ENCODE results near the gene UBXN10.

UBXN10 gene

DNA sequence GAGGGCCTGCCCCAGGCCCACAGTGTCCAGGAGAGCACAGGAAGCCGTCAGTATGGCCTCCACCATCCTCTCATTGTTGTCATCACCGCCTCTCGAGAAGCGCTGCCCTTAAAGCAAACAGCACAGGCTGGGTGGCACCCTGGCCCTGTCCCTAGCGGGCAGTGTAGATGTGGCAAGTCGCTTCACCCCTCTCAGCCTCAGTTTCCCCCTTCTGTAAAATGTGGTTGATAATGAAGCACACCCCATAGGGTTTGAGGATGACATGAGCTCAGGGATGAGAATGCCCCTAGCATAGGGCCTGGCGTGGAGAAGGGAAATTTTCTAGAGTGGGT is 33.3 kb upstream of the UBXN10 start:
- no peak for DNase-seq

- no peak for DNase-seq
Observed at GRCh38 chr1:20153000-20153418, 32.9 kb upstream of the UBXN10 start.

GRCh38 chr1:20154301-20154831 is 31.5 kb upstream of the UBXN10 start:
- DNase-seq: no peak

- no peak for DNase-seq
Observed at GRCh38 chr1:20158358-20159070, 27.4 kb upstream of the UBXN10 start.

DNA sequence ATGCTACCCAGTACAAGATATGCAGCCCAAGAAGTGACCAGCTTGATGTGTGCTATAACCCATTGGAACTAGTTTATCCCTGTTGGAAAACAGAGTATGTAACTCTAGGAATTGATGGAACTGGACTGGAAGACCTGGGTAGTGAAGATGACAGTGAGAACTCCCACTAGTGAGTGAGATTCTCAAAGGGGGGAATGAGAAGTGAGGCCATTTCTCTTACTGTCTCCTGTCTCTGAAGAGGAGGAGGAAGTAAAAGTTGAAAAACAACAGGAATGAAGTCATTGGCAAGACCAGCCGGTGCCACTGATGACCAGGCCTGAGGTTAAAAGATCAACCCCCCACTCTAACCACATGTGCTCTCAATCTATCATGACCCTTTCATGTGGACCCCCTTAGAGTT is 25.9 kb upstream of the UBXN10 start:
- DNase-seq: no peak

- DNase-seq: no peak
Observed at GRCh38 chr1:20164694-20165202, 21.1 kb upstream of the UBXN10 start.

- no peak for DNase-seq
Observed at GRCh38 chr1:20165522-20165951, 20.4 kb upstream of the UBXN10 start.

- no peak for DNase-seq
Observed at GRCh38 chr1:20166051-20166450, 19.8 kb upstream of the UBXN10 start.

GRCh38 chr1:20167126-20167525 is 18.8 kb upstream of the UBXN10 start:
- DNase-seq: no peak

- no peak for DNase-seq
Observed at GRCh38 chr1:20168564-20169491, 17.1 kb upstream of the UBXN10 start.

DNA sequence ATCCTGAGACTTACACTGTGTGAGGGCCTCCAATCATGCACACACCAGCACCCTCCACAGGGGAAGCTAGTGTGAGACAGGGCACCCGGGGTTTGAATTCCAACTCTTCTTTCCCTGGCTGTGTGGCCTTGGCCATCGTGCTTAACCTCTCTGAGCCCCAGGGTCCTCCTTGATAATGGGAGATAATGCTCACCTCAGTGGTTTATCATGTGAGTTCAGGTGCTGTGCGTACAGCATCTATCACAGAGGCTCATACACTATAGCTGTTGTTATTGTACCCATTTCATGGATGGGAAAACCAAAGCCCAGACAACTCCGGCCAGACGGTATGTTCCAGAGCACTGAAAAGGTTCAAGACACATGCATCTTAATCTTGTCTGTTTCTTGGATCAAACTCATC is 16.0 kb upstream of the UBXN10 start:
- no peak for DNase-seq

DNA sequence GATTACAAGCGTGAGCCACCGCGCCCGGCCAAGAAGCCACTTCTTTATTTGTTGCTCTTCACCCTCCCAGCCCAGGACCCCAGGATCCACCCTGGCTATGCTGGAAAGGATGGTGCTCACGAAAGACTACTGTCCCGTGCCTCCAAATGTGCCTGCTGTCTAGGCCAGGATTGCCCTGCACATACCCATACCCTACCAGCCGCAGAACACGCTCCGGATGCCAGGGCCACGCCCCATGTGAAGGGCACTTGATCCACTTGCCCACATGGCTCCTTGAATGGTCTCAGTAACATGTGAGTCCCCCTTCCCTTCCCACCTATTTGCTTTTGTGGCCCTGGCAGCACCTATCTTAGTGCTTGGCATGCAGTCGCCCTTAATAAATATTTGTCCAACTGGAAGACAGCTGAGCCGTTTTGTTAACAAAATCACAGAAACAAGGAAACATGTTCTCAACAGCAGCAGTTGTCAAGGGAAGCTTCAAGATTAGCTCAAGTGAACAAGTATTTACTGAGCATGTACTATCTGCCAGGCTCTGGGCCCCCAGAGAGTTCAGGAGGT is 13.8 kb upstream of the UBXN10 start:
- DNase-seq: no peak

- DNase-seq: no peak
Observed at GRCh38 chr1:20174937-20175666, 10.8 kb upstream of the UBXN10 start.

GRCh38 chr1:20178634-20179370 is 7.1 kb upstream of the UBXN10 start:
- no peak for DNase-seq

GRCh38 chr1:20179371-20180128 is 6.3 kb upstream of the UBXN10 start:
- DNase-seq: no peak

DNA sequence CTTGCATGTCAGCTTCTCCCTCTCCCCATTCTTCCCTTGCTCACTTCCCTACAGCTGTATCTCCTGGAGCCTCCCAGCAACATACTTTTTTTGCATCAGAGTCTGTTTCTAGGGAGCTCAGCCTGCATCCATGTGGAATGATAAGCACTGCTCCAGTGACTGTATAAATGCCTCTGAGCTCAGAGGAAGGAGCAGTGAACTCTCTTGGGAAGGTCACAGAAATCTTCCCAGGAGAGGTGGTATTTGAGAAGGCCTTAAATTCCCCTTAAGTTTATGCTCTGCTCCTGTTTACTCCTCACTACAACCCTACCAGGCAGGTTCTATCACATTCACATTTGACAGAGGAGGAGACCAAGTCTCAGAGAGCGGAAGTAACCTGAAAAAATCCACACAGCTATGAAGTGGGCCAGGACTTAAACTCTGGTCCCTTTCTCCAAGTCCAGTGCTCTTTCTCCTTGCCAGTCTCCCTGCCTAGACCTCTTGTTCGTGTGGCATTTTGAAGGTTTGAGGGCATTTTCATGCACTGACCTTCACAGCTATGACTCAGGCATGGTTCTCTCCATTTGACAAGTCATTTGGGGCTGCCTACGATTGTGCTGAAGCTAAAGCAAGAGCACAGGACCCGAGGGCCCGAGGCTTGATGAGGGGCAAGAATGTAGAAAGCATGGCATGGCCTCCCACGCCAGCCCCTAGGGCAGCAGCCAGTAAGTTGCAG is 5.6 kb upstream of the UBXN10 start:
- no peak for DNase-seq

GRCh38 chr1:20180844-20181207 is 5.1 kb upstream of the UBXN10 start:
- no peak for DNase-seq

DNA sequence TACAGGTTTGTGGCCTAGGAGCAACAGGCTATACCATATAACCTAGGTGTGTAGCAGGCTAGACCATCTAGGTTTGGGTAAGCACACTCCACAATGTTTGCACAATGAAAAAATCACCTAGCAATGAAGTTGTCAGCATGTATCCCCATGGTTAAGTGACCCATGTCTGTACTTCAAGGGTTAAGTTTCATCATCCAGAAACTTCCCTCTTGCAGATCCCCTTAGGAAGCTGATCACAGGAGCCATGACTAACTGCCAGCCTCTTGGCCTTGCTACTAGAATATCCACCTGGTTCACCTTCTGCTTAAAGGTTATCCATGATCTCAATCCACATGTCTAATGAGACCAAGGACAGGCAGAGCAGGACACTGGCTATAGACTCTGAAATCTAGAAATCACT is 3.5 kb upstream of the UBXN10 start:
- DNase-seq: no peak

- no peak for DNase-seq
Observed at GRCh38 chr1:20183035-20183434, 2.9 kb upstream of the UBXN10 start.

GRCh38 chr1:20183616-20184271 is 2.2 kb upstream of the UBXN10 start:
- no peak for DNase-seq

Measured in NCI-H1436 (cell line).